Transverse colon (tissue), 4 donors: ENCODE measurements around the gene PGPEP1. TPM values are rescaled to one million over a fixed set of nuclear protein-coding genes. Genes with fewer than 3 reads are reported as not detected.

Experiments
- DNase-seq: peaks from one replicate; pipeline ENCODE4 v3.0.0-alpha.2; 2019
- H3K27ac ChIP-seq, 4 donors: fragments of 200-600 bp; sonication (generic); 2 replicates each; pipeline ENCODE4 v1.5.1; 2016 to 2018; ENCODE audit warnings: inconsistent platforms in 4 of 4
- H3K27me3 ChIP-seq: fragments of 200-600 bp; sonication (generic); 2 replicates; pipeline ENCODE4 v1.5.1; 2017; ENCODE audit warnings: inconsistent platforms
- H3K36me3 ChIP-seq, 4 donors: fragments of 200-600 bp; sonication (generic); 2 replicates each; pipeline ENCODE4 v1.5.1; 2017 to 2019; ENCODE audit warnings: inconsistent platforms in 4 of 4
- H3K4me1 ChIP-seq, 4 donors: fragments of 200-600 bp; sonication (generic); 2 replicates each; pipeline ENCODE4 v1.5.1; 2017 to 2020; ENCODE audit warnings: inconsistent platforms in 4 of 4
- H3K4me3 ChIP-seq, 4 donors: fragments of 200-600 bp; sonication (generic); 1 replicate in 1 of 4; 2 replicates in 3 of 4; pipeline versions ENCODE4 v1.5.1 to v1.6.1; 2017 to 2019; ENCODE audit warnings: inconsistent platforms in 4 of 4
- H3K9me3 ChIP-seq, 2 donors: fragments of 200-600 bp; sonication (generic); 2 replicates each; pipeline ENCODE4 v1.5.1; 2017 to 2019; ENCODE audit warnings: inconsistent platforms in 2 of 2
- CTCF ChIP-seq, 5 experiments: fragments of 200-600 bp in 3 of 5; fragments of 450-650 bp in 2 of 5; sonication (generic) in 3 of 5; IDR thresholded peaks; 1 replicate in 2 of 5; 2 replicates in 3 of 5; pipeline ENCODE4 v1.5.1; 2016 to 2017; ENCODE audit warnings: antibody characterized with exemption in 5 of 5, inconsistent platforms in 3 of 5, mild to moderate bottlenecking in 2 of 5, moderate library complexity in 1 of 5
- EP300 ChIP-seq: sonication (generic); formaldehyde crosslinking; IDR thresholded peaks from one replicate; pipeline ENCODE4 v1.6.1; 2017; ENCODE audit warnings: antibody characterized with exemption, low read depth
- POLR2A ChIP-seq: fragments of 450-650 bp; IDR thresholded peaks from one replicate; pipeline ENCODE4 v1.6.1; 2016; ENCODE audit warnings: antibody characterized with exemption, mild to moderate bottlenecking, moderate library complexity
- POLR2AphosphoS5 ChIP-seq, 3 donors: sonication (generic); formaldehyde crosslinking; IDR thresholded peaks; one replicate each; pipeline ENCODE4 v1.6.1; 2016; ENCODE audit warnings: antibody characterized with exemption in 3 of 3
- WGBS, 2 donors: methylation state at CpG; one replicate each; pipeline ENCODE4 v1.1.5; 2018; ENCODE audit warnings: low coverage in 1 of 2; 5-methylcytosine and 5-hydroxymethylcytosine counted together
- in situ Hi-C, 4 donors: fragments of 200-750 bp; cut with MboI; loops; one replicate each; pipeline versions ENCODE4 v1.15.0 to v1.15.1; 2017; ENCODE audit warnings: low sequenced_read_pairs in 3 of 4, low pct_ligation_motif_present in 1 of 4, low pct_unique_long_range_greater_than_20kb in 1 of 4
- intact Hi-C: fragments of 100-400 bp; cut with DNase I; formaldehyde crosslinking; loops from one replicate; pipeline ENCODE4 v1.15.1; 2023; ENCODE audit warnings: low total_unique reads
- total RNA-seq, 4 donors: library from RNA; depleted of rRNA; stranded (reverse); fragments of >200 nt; gene quantifications; one replicate each; pipeline ENCODE4 v1.1.0, GENCODE V29; 2016

Gene PGPEP1
- total RNA-seq, 4 donors from 2014 or later: 59.7 to 110 (median 73.0) TPM

GRCh38 chr19:18388100-18388959, 47.9 kb downstream of the PGPEP1 start:
- DNase-seq: peak; percentile 88
- Histone ChIP-seq H3K9me3 (no peaks in the 10 kb centered on the region), H3K27me3 (no peaks in the 10 kb centered on the region), H3K27ac (peak overlapping the region; percentile 60 to 83 (median 78)), H3K36me3 (no peaks in the 10 kb centered on the region), H3K4me1 (peaks cover 9 to 35% (median 18%) of the 10 kb centered on the region in 4 donors), H3K4me3 (peak overlapping the region in 3 of 4 donors; percentile 5 to 47 (median 33))
- intact Hi-C loops: no loop called here
- in situ Hi-C loops: no loop called here
- 3% methylated on average over 74 of the region's 86 CpGs; no CpG with 5 or more reads in 1 of the 2 donors for WGBS, 2 donors
- peak; percentile 39 to 79 (median 77) for TF ChIP-seq POLR2AphosphoS5 (IDR thresholded peaks at IDR 0.05)
- TF ChIP-seq EP300: no peak
- TF ChIP-seq CTCF (IDR thresholded peaks at IDR 0.05): peak; percentile 97 to 100 (median 100)
- peak; percentile 73 for TF ChIP-seq POLR2A

GRCh38 chr19:18388960-18389725, 48.7 kb downstream of the PGPEP1 start:
- no peak for TF ChIP-seq POLR2AphosphoS5 (IDR thresholded peaks at IDR 0.05)
- no peak for TF ChIP-seq EP300
- no peak for TF ChIP-seq POLR2A
- no peak for TF ChIP-seq CTCF (IDR thresholded peaks at IDR 0.05)
- peaks cover 9 to 35% (median 18%) of the 10 kb centered on the region in 4 donors for H3K4me1 ChIP-seq
- no peaks in the 10 kb centered on the region for H3K9me3 ChIP-seq
- intact Hi-C loops: no loop called here
- in situ Hi-C loops: no loop called here
- no peaks in the 10 kb centered on the region for H3K27me3 ChIP-seq
- 85 to 86% methylated on average over 4 to 13 of the region's 13 CpGs for WGBS, 2 donors
- no peaks in the 10 kb centered on the region for H3K36me3 ChIP-seq
- H3K4me3 ChIP-seq: peak overlapping the region in 2 of 4 donors; percentile 33 to 47
- no peak for DNase-seq
- peak overlapping the region in 3 of 4 donors; percentile 51 to 83 (median 60) for H3K27ac ChIP-seq

GRCh38 chr19:18389726-18390064, 49.3 kb downstream of the PGPEP1 start:
- Histone ChIP-seq H3K4me3 (no peak overlapping the region), H3K27me3 (no peaks in the 10 kb centered on the region), H3K4me1 (peaks cover 9 to 35% (median 17%) of the 10 kb centered on the region in 4 donors), H3K27ac (no peak overlapping the region), H3K9me3 (no peaks in the 10 kb centered on the region), H3K36me3 (no peaks in the 10 kb centered on the region)
- no peak for TF ChIP-seq POLR2A
- peak in 1 of 3 donors; percentile 1 for TF ChIP-seq POLR2AphosphoS5 (IDR thresholded peaks at IDR 0.05)
- TF ChIP-seq EP300: no peak
- in situ Hi-C loops: loop anchor here in 1 of 4 donors (10.0 kb wide), 1 partner anchor 45 kb away; the partner anchor contains the start of gene PGPEP1
- no peak for DNase-seq
- intact Hi-C loops: no loop called here

GRCh38 chr19:18390065-18390907, 49.9 kb downstream of the PGPEP1 start:
- Histone ChIP-seq H3K4me1 (peaks cover 9 to 32% (median 14%) of the 10 kb centered on the region in 4 donors), H3K36me3 (no peaks in the 10 kb centered on the region), H3K4me3 (no peak overlapping the region), H3K27me3 (no peaks in the 10 kb centered on the region), H3K9me3 (no peaks in the 10 kb centered on the region), H3K27ac (no peak overlapping the region)
- in situ Hi-C loops: loop anchor here in 1 of 4 donors (10.0 kb wide), 1 partner anchor 45 kb away; the partner anchor contains the start of gene PGPEP1
- TF ChIP-seq POLR2A: no peak
- TF ChIP-seq POLR2AphosphoS5 (IDR thresholded peaks at IDR 0.05): peak in 1 of 3 donors; percentile 5
- no peak for TF ChIP-seq CTCF (IDR thresholded peaks at IDR 0.05)
- TF ChIP-seq EP300: no peak
- DNase-seq: no peak
- intact Hi-C loops: no loop called here
- 89 to 90% methylated on average over 2 to 6 of the region's 6 CpGs for WGBS, 2 donors
